KMS-11 (cell line): ENCODE data around the gene LPP.

Experiments used
- H2AFZ ChIP-seq: fragments of 200-600 bp; sonication (generic); 2 replicates; pipeline ENCODE4 v1.6.1; 2016; ENCODE audit warnings: antibody characterized with exemption, mixed run types, low read depth
- H3K27ac ChIP-seq: fragments of 200-600 bp; sonication (generic); 2 replicates; pipeline ENCODE4 v1.6.1; 2016; ENCODE audit warnings: mild to moderate bottlenecking, mixed run types
- H3K27me3 ChIP-seq: fragments of 200-600 bp; sonication (generic); 2 replicates; pipeline ENCODE4 v1.6.1; 2017; ENCODE audit warnings: mild to moderate bottlenecking, low read depth, mixed run types, moderate library complexity; ENCODE audit not compliant: insufficient read depth
- H3K36me3 ChIP-seq: fragments of 200-600 bp; sonication (generic); 2 replicates; pipeline ENCODE4 v1.6.1; 2017; ENCODE audit warnings: mild to moderate bottlenecking, mixed run types; ENCODE audit not compliant: insufficient read depth
- H3K4me1 ChIP-seq: fragments of 200-600 bp; sonication (generic); 2 replicates; pipeline ENCODE4 v1.6.1; 2016; ENCODE audit warnings: mild to moderate bottlenecking, low read depth, mixed run types; ENCODE audit not compliant: poor library complexity, severe bottlenecking
- H3K4me2 ChIP-seq: fragments of 200-600 bp; sonication (generic); 2 replicates; pipeline ENCODE4 v1.7.0; 2016; ENCODE audit warnings: mild to moderate bottlenecking, mixed run types
- H3K4me3 ChIP-seq: fragments of 200-600 bp; sonication (generic); IDR thresholded peaks from 2 replicates; pipeline ENCODE4 v1.6.1; 2017; ENCODE audit warnings: low read depth, low read length, mixed read lengths; ENCODE audit not compliant: insufficient read depth
- H3K79me2 ChIP-seq: fragments of 200-600 bp; sonication (generic); 2 replicates; pipeline ENCODE4 v1.6.1; 2016; ENCODE audit warnings: low read depth, mixed run types; ENCODE audit not compliant: insufficient read depth
- H3K9ac ChIP-seq: fragments of 200-600 bp; sonication (generic); 2 replicates; pipeline ENCODE4 v1.6.1; 2016; ENCODE audit warnings: mild to moderate bottlenecking, mixed run types
- H4K20me1 ChIP-seq: fragments of 200-600 bp; sonication (generic); 2 replicates; pipeline ENCODE4 v1.6.1; 2016; ENCODE audit warnings: mild to moderate bottlenecking, mixed run types; ENCODE audit not compliant: insufficient read depth
- TF ChIP-seq, protein P1 (sequence below): fragments of 200-600 bp; sonication (generic); conservative IDR thresholded peaks from 2 replicates; pipeline ENCODE4 v1.6.1; 2017; ENCODE audit warnings: low read depth, mild to moderate bottlenecking, antibody characterized with exemption, low read length, moderate library complexity, mixed read lengths

The LPP gene

DNA sequence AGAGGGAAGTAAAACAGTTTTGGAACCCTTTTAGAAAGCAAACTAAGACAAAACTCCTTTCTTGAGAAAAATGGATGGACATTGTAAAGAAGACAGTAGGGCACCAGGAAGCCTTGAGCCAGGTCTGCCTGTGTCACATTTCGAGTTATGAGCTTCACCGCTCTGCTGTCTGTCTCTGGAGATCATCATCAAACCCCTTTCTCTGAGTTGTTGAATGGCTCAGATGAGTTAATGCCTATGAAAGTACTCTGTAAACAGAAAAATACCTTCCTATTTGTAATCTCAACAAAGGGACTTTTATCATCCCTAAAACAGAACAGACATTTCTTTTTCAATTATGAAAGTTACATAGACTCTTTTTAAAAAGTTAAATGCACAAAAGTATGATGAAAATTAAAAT, 145.8 kb downstream of the LPP start:
- Histone ChIP-seq H3K4me1 (no peaks in the 10 kb centered on the region), H4K20me1 (no peaks in the 10 kb centered on the region), H3K79me2 (no peaks in the 10 kb centered on the region), H3K27ac (no peak overlapping the region), H3K9ac (no peak overlapping the region), H3K36me3 (no peaks in the 10 kb centered on the region), H3K27me3 (no peaks in the 10 kb centered on the region), H3K4me2 (no peak overlapping the region), H3K4me3 (no peak overlapping the region), H2AFZ (no peak overlapping the region)
- TF ChIP-seq, protein P1, sequence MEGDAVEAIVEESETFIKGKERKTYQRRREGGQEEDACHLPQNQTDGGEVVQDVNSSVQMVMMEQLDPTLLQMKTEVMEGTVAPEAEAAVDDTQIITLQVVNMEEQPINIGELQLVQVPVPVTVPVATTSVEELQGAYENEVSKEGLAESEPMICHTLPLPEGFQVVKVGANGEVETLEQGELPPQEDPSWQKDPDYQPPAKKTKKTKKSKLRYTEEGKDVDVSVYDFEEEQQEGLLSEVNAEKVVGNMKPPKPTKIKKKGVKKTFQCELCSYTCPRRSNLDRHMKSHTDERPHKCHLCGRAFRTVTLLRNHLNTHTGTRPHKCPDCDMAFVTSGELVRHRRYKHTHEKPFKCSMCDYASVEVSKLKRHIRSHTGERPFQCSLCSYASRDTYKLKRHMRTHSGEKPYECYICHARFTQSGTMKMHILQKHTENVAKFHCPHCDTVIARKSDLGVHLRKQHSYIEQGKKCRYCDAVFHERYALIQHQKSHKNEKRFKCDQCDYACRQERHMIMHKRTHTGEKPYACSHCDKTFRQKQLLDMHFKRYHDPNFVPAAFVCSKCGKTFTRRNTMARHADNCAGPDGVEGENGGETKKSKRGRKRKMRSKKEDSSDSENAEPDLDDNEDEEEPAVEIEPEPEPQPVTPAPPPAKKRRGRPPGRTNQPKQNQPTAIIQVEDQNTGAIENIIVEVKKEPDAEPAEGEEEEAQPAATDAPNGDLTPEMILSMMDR, result no peak

DNA sequence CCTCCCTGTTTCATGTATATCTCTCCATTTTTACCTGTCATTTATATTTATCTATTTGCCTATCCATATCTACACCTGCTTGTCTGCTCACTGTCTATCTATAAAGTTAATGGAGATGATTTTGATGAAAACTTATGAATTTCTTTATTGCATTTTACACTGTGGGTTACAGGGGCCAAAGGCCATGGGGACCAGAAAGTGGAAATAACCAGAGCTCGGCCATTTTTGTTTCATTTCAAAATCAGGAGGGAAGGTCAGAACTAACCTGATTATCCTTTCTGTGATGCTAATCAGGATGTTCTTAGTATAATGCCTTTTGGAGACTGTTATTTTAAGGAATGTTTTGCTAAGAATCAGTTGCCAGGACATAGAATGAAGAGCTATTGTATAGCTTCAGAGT, 147.2 kb downstream of the LPP start:
- Histone ChIP-seq H3K4me1 (no peaks in the 10 kb centered on the region), H3K4me3 (no peak overlapping the region), H2AFZ (no peak overlapping the region), H3K4me2 (no peak overlapping the region), H3K36me3 (no peaks in the 10 kb centered on the region), H3K27me3 (no peaks in the 10 kb centered on the region), H3K79me2 (no peaks in the 10 kb centered on the region), H3K9ac (no peak overlapping the region), H3K27ac (no peak overlapping the region), H4K20me1 (no peaks in the 10 kb centered on the region)
- TF ChIP-seq, protein P1, result no peak

DNA sequence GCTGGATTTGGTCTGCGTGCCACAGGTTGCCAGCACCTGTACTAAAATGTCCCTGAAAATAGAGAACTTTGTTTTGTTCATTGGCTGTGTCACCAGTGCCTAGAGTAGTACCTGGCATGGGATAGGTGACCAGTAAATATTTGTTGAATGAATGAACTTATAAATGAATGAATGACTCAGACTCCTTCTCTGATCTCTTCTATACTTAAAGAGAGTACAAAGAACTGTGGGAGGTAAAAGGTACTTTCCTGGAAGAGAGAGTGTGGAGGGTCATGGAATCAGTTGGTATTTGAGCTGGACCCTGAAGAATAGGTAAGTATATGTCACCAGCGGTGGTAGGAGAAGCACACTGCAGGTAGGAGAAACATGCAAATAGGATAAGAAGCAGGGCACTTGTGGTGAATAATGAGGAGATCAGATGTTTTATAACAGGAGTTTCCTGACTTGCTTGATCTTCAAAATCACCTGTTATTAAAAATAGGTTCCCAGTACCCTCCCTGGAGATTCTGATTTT, 149.4 kb downstream of the LPP start:
- no peak overlapping the region for H3K4me2 ChIP-seq
- no peaks in the 10 kb centered on the region for H4K20me1 ChIP-seq
- H2AFZ ChIP-seq, result no peak overlapping the region
- no peaks in the 10 kb centered on the region for H3K36me3 ChIP-seq
- no peak overlapping the region for H3K27ac ChIP-seq
- no peak overlapping the region for H3K9ac ChIP-seq
- H3K79me2 ChIP-seq, result no peaks in the 10 kb centered on the region
- peaks cover 17% of the 10 kb centered on the region for H3K27me3 ChIP-seq
- no peaks in the 10 kb centered on the region for H3K4me1 ChIP-seq
- TF ChIP-seq, protein P1, result no peak
- no peak overlapping the region for H3K4me3 ChIP-seq

DNA sequence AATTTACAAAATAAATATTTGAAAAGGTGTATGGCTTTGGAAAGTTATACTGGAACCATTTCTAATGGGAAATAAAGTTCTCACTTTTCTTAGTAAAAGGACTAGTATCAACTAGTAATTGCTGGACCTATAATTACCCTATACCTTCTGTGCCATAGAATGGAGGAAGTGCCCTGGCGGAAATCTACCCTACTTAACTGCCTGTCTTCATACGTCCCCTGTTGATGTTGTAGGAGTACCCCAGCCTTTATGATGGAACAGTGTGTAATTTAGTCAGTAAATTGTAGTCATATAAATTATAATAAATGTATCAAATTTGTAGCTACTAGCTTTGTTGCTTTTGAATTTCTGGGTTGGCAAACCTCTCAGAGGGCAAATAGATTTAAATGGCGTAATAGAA, 149.9 kb downstream of the LPP start:
- Histone ChIP-seq H3K4me3 (no peak overlapping the region), H3K4me2 (no peak overlapping the region), H3K36me3 (no peaks in the 10 kb centered on the region), H3K27ac (no peak overlapping the region), H3K27me3 (peaks cover 22% of the 10 kb centered on the region), H4K20me1 (no peaks in the 10 kb centered on the region), H3K79me2 (no peaks in the 10 kb centered on the region), H3K4me1 (no peaks in the 10 kb centered on the region), H2AFZ (no peak overlapping the region), H3K9ac (no peak overlapping the region)
- TF ChIP-seq, protein P1, result no peak
